Loucy (cell line): ENCODE measurements around the gene TSPEAR.

Experiments used
- CTCF ChIP-seq: fragments of 200-600 bp; sonication (generic); conservative IDR thresholded peaks from 2 replicates; pipeline ENCODE4 v1.5.1; 2014; ENCODE audit warnings: mild to moderate bottlenecking, antibody characterized with exemption, low read length
- EZH2phosphoT487 ChIP-seq: fragments of 200-600 bp; IDR thresholded peaks from 2 replicates; pipeline ENCODE4 v1.6.1; 2018; ENCODE audit warnings: antibody characterized with exemption, mild to moderate bottlenecking, moderate library complexity, borderline replicate concordance

GRCh38 chr21:44648557-44649311, 62.6 kb downstream of the TSPEAR start:
- TF ChIP-seq CTCF: no peak
- no peak for TF ChIP-seq EZH2phosphoT487
